Measurements from ENCODE around the gene ZCCHC17. TPM values are rescaled to one million over a fixed set of nuclear protein-coding genes. Genes with fewer than 3 reads are reported as not detected.

ZCCHC17 gene
- total RNA-seq, 1 experiment from 2014 or later, result 42.0 TPM

- TF ChIP-seq STAT6 (CRISPR knock-in tag; conservative IDR thresholded peaks at IDR 0.05; ENCODE audit: low read depth) (no peak), ZBTB21 (CRISPR knock-in tag; IDR thresholded peaks at IDR 0.05; ENCODE audit: borderline replicate concordance) (no peak), KAT7 (CRISPR knock-in tag; IDR thresholded peaks at IDR 0.05; ENCODE audit: borderline replicate concordance) (no peak), ARID4B (CRISPR knock-in tag; IDR thresholded peaks at IDR 0.05; ENCODE audit: borderline replicate concordance) (no peak), ZNF425 (CRISPR knock-in tag; conservative IDR thresholded peaks at IDR 0.05) (no peak), IRF1 (CRISPR knock-in tag; IDR thresholded peaks at IDR 0.05) (no peak), TEAD1 (CRISPR knock-in tag; IDR thresholded peaks at IDR 0.05) (no peak), ERG (CRISPR knock-in tag; IDR thresholded peaks at IDR 0.05) (no peak), USF1 (CRISPR knock-in tag; IDR thresholded peaks at IDR 0.05) (no peak), ZNF317 (CRISPR knock-in tag; IDR thresholded peaks at IDR 0.05; ENCODE audit: borderline replicate concordance, low read depth) (no peak)
Measured at GRCh38 chr1:31300193-31300592, 3.4 kb downstream of the ZCCHC17 start (continued).

- no peak for ATAC-seq
- H3K36me3 Mint-ChIP-seq, result 0 out of 2 replicates have a peak, but pooled peaks cover 2% of the 10 kb centered on the region
- no peak overlapping the region for H3K4me3 Mint-ChIP-seq
- no peak for TF ChIP-seq ZNF671 (CRISPR knock-in tag; IDR thresholded peaks at IDR 0.05)
- peak; percentile 48; the same call in 1 of the 2 replicates for TF ChIP-seq ZNF121 (CRISPR knock-in tag; IDR thresholded peaks at IDR 0.05)
- DNase-seq (ENCODE audit: low spot score), result no peak
- peaks cover 7% of the 10 kb centered on the region for H3K4me1 Mint-ChIP-seq
- no peaks in the 10 kb centered on the region for H3K27me3 Mint-ChIP-seq (ENCODE audit: low read depth)
- H3K9me3 Mint-ChIP-seq, result no peaks in the 10 kb centered on the region
- peak overlapping the region; percentile 12; the same call in 1 of the 2 replicates for H3K27ac Mint-ChIP-seq
- ChIA-PET CTCF (interaction anchor here (1.3 kb wide), 1 partner anchor 121 kb away, joined by 4 read pairs; no protein-coding TSS in a partner anchor), POLR2A (no interaction called here)
Measured at GRCh38 chr1:31302709-31303441, 6.0 kb downstream of the ZCCHC17 start.

Measured in WTC11 (cell line).